GM19467 (cell line): Measurements from ENCODE around the gene TAB2.
"Not testable (repeated sequence)": the region's sequence is repeated elsewhere in the genome, so short reads cannot be mapped to it uniquely, and the experiment has no call there.

ENCODE experiments used
- ATAC-seq: cut with Tn5 transposase; IDR thresholded peaks from one replicate; pipeline ENCODE4 v1.9.1; 2021; ENCODE audit warnings: mild to moderate bottlenecking, moderate library complexity; ENCODE audit not compliant: unreplicated experiment

The TAB2 gene

DNA sequence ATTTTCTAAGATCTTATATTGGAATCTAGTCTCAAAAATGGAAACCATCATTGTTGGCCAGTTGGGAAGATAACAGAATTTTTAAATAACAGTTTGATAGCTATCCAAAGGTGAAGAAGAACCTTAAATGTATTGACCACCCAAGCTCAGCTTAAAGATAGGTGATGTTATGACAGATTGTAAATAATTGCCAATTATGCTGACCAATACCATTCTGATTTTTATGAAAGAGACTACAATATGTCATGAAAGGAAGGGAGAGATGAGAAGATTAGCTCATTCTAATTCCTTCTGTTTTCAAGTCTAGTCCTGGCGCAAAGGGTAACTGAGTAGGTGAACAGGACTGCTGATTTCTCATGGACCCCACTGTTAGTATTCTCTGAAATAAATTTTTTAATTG is 5.7 kb upstream of the TAB2 start:
- no peak for ATAC-seq

- ATAC-seq: no peak
Measured at GRCh38 chr6:149313070-149313469, 4.4 kb upstream of the TAB2 start.

- ATAC-seq: no peak
Measured at GRCh38 chr6:149313861-149314260, 3.7 kb upstream of the TAB2 start.

DNA sequence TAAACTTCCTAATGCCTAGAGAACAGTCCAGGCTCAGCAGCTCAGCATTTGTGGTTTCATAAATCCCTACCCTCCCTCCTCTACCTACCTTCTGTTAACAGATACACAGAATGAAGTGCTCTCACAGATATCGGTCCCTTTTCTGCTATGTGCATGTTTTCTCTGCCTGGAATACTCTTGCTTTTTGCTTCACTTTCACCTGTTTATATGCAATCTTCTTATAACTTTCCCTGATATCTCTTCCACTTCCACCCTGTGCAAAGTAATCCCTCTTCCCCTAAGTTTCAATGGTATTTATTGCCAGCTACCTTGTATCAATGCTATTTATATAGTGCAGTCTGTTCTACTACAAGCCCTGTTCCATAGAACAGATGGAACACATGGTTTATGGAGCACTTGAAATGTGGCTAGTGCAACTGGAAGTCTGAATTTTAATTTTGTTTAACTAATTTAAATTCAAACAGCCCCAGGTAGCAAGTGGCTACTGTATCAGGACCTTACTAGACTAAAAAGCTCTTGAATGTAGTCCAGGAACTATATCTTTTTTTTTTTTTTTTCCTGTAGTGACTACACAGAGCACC is 3.1 kb upstream of the TAB2 start:
- no peak for ATAC-seq

- no peak for ATAC-seq
Measured at GRCh38 chr6:149316108-149316727, 1.3 kb upstream of the TAB2 start.

DNA sequence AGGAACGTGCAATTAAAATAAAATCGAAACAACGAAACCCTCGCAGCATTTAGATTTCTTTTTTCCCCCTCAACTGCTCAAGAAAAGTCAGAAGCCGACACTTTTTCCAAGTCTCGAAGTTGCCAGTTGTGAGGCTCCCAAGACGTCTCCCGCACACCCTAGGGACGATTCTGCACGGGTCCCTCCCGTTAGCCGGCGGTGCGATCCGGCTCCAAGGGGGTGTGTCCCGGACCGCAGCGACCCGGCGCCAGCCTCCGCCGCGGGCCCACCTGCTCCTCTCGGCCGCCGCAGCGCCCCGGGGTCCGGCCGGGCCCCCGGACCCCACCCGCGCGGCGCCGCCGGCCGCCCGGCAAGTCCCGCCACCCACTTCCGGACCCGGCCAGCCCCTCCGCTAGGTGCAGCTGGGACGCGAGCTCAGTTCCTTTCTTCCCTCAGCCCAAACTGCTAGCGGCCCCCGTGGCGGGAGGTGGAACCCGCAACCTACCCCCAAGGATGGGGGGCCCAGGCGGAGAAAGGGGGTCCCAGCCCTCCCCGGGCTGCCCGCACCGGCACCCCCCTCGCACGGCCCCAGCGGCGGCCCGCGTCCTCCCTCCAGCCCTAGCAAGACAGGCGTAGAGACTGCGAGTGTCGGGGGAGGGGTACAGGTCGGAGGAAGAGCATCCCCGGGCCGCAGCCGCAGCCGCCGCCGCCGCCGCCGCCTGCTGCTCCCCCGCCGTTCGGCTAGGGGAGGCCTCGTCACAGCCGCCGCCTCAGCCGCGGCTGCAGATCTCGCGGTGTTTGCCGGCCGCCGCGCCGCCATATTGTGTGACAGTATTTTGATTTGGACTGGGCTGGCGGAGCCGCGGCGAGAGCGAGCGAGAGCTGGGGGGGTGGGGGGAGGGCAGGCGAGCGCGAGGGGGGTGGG is 520 bp upstream of the TAB2 start:
- peak; percentile 65 for ATAC-seq

DNA sequence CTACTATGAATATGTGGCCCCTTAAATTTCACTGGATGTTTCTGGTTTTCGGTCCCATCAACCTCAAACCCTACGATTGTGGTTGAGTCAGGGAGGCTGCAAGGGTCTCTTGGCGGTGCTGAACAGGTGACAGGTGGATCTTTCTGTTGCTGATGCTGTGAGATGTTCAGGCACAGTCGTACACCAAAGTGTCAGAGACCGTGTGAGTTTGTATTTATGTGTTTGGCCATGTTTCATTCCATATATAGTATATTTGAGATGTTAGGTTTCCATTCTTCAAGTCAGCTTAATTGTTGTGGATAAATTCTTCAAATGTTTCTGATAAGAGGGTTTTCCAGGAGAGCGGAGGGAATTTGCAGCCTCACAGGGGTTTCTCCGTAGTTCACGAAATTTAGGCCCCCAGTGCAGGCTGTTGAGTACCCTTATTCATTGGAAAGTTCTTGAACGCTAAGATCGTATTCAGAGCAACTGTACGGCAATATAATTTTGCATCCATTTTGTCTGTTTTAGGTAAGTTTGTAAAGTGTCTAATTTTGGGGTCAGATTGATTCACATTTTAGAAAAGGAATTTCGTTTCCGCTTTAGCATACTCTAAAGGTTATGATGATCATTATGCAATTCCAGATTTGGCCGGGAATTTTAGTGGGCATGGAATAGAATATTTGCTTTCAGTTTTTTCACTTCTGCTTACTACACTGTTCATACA is 1.2 kb downstream of the TAB2 start:
- peak; percentile 19 for ATAC-seq

DNA sequence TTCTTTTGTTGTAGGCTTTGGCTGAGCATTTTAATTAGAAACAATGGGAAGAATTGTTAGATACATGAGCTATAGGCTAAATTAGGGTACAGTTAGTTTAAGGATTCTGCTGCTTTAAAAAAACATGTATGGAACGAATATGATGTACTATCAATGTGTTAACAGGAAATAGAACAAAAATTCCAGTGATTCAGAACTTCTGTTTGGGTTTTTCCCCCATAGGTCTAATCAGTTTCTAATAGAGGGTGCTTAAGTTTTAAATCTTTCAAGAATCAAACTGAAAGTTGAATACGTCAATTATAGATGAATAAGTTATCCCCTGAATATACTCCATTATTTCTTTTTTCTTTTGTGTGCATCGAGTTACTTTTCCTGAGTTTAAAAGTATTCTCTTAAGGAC is 1.9 kb downstream of the TAB2 start:
- ATAC-seq: no peak

- ATAC-seq: not testable (repeated sequence)
Measured at GRCh38 chr6:149320016-149320415, 2.5 kb downstream of the TAB2 start.

DNA sequence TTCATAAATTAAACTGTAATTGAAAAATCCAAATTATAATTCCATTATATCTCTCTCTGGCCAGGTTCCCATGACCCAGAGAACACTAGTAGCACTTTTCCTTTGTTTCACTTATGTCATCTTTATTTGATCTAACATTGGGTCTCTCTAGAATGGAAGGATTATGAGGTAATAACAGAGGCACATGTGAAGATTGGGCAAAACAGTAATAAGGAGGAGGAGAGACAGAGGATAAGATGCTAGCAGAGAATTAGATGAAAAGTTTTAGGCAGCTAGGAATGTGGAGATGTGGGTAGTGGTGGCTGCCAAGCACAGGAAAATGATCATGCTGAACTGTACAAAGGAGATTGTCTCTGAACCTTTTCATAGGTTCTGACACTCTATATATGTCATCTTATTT is 3.3 kb downstream of the TAB2 start:
- no peak for ATAC-seq

GRCh38 chr6:149323353-149323752 is 5.8 kb downstream of the TAB2 start:
- no peak for ATAC-seq

GRCh38 chr6:149323925-149324324 is 6.4 kb downstream of the TAB2 start:
- no peak for ATAC-seq

GRCh38 chr6:149324428-149324827 is 6.9 kb downstream of the TAB2 start:
- no peak for ATAC-seq

DNA sequence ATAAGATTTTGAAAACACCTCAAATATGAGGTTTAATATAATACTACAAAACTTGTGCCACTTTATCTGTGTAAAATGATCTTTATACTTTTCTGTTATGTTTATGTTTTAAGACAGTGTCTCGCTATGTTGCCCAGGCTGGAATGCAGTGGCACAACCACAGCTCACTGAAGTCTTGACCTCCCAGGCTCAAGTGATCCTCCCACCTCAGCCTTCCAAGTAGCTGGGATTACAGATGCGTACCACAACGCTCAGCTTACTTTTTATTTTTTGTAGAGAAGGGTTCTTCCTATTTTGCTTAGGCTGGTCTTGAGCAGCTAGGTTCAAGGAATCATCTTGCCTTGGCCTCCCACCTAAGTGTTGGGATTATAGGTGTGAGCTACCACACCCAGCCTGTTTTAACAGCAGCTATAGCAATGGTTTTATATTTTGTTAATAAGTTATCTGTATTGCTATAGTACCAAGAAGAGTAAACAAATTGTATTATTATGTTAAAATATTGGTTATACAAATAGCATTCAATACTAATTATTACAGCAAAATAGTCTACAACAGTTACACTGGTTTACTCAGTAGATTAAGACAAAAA is 8.2 kb downstream of the TAB2 start:
- no peak for ATAC-seq

DNA sequence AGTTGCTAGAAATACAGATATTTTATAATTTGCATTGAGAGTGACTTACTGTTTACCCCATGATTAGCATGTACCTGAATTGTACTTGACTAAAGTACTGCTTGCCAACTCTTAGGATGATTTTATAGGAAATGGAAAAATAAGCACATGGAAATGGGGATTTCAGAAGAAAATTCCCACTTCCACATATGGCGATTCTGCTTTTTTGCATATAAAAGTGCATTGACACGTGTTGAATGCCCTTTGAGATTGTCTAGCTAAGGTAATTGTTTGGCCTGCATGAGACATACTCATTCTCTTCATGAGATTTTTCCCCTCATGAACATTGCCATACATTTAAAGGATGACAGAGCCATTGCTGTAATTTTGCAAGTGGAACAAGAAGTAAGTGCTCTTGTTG is 10.1 kb downstream of the TAB2 start:
- ATAC-seq: no peak

GRCh38 chr6:149328083-149328482 is 10.6 kb downstream of the TAB2 start:
- no peak for ATAC-seq

DNA sequence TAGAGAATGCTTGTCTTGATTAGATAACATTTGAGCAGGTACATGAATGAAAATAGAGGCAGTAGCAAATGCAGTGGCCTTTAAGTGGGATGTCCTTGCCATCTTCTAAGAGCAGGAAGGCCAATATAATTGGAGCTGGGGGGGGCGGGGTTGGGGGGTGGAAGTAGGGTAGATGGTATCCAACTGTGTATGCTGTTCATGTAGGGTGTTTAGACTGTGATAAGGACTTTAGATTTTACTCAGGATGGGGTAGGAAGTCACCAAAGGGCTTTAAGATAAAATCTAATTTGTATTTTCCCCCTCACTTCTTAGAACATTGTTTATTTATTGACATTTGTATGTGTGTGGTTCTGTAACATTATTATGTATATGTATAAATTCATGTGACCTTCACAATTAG is 12.0 kb downstream of the TAB2 start:
- no peak for ATAC-seq

DNA sequence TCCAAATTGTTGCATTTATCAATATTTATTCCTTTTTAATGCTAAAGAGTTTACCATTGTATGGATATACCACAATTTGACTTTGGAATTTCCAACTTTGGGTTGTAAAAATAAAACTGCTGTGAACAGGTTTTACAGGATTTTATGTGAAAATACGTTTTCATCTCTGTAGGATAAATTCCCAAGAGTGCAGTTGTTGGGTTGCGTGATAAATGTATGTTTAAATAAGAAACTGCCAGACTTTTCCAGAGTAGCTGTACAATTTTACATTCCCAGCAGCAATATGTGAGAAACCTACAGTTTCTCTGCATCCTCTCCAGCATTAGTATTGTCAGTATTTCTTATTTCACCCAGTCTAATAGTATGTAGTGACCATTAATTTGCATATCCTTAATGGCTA is 12.6 kb downstream of the TAB2 start:
- no peak for ATAC-seq

DNA sequence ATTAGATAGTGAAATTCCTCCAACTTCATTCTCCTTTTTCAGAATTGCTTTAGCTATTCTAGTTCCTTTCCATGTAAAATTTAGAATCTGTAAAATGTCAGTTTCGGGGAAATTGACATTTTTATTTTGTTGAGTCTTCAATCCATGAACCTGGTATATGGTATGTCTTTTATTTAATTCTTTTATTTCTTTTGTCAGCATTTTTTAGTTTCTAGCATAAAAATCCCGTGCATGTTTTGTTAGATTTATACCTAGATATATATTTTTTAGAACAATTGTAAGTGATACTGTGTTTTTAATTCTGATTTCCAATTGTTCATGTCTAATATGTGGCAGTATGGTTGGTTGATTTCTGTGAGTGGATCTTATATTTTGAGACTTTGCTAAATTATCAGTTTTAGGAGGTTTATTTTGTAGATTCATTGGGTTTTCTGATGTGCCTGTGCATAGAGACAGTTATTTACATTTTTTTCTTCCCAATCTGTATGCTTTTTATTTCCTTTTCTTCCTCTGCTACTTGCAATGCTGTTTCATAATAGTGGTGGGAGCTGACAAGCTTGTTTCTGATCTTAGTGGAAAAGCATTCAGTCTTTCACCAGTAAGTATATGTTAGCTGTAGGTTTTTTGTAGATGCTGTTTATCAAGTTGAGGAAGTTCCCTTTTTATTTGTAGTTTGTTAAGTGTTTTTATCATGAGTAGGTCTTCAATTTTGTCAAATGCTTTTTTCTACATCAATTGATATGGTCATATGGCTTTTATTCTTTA is 13.7 kb downstream of the TAB2 start:
- no peak for ATAC-seq

DNA sequence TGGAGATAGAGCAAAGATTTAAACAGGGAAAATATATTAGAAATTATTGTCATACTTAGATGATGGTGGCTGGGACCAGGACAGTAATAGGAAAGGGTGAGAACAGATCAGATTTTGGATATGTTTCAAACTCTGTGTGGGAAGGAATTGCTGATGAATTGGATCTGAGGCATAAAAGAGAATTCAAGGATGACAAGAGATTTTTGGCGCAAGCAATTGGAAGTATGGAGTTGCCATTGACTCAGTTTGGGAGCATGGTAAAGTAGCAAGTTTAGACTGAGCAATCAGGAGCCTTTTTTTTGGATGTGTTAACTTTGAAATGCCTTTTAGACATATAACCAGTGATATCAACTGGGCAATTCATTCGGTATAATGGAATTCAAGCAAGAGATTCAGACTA is 14.4 kb downstream of the TAB2 start:
- no peak for ATAC-seq
